Progenitor cell of endocrine pancreas (in vitro differentiated cells): ENCODE data around the gene SAMD11. TPM values are rescaled to one million over a fixed set of nuclear protein-coding genes. Genes with fewer than 3 reads are reported as not detected.

ENCODE experiments used
- DNase-seq: peaks from one replicate; pipeline ENCODE4 v3.0.0; 2021; ENCODE audit warnings: low spot score; ENCODE audit not compliant: unreplicated experiment
- H3K27ac Mint-ChIP-seq: 2 replicates; pipeline ENCODE4 v1.8.0; 2021; ENCODE audit warnings: mild to moderate bottlenecking, moderate library complexity, mixed read lengths
- H3K27me3 Mint-ChIP-seq: 2 replicates; pipeline ENCODE4 v1.8.0; 2021; ENCODE audit warnings: mixed read lengths
- H3K36me3 Mint-ChIP-seq: 2 replicates; pipeline ENCODE4 v1.8.0; 2022; ENCODE audit warnings: mixed read lengths; ENCODE audit not compliant: insufficient read depth
- H3K4me1 Mint-ChIP-seq: 2 replicates; pipeline ENCODE4 v1.8.0; 2021; ENCODE audit warnings: low read depth, mixed read lengths
- H3K4me3 Mint-ChIP-seq: 2 replicates; pipeline ENCODE4 v1.8.0; 2021; ENCODE audit warnings: low read depth, mild to moderate bottlenecking, moderate library complexity, mixed read lengths
- H3K9me3 Mint-ChIP-seq: 2 replicates; pipeline ENCODE4 v1.8.0; 2021; ENCODE audit warnings: low read depth, mixed read lengths
- CTCF ChIP-seq: fragments of 200-600 bp; sonication (generic); IDR thresholded peaks from one replicate; pipeline ENCODE4 v1.5.0; 2021; ENCODE audit warnings: antibody characterized with exemption, mild to moderate bottlenecking; ENCODE audit not compliant: unreplicated experiment
- total RNA-seq: library from RNA; stranded (reverse); gene quantifications from 2 replicates; pipeline ENCODE4 v1.2.1, GENCODE V29; 2021

Gene SAMD11
- total RNA-seq, 1 donor from 2014 or later: 42.9 TPM

- peak; percentile 88 for DNase-seq
- Mint-ChIP-seq H3K27ac (no peak overlapping the region), H3K4me1 (peaks cover 5% of the 10 kb centered on the region), H3K36me3 (no peaks in the 10 kb centered on the region), H3K4me3 (peak overlapping the region; percentile 72), H3K27me3 (peaks cover 38% of the 10 kb centered on the region), H3K9me3 (no peaks in the 10 kb centered on the region)
- peak; percentile 92 for TF ChIP-seq CTCF
These were observed 19.3 kb upstream of the SAMD11 start for GRCh38 chr1:904310-904950.

GRCh38 chr1:905071-905749 lies 18.5 kb upstream of the SAMD11 start:
- no peaks in the 10 kb centered on the region for H3K9me3 Mint-ChIP-seq
- peaks cover 5% of the 10 kb centered on the region for H3K4me1 Mint-ChIP-seq
- peaks cover 33% of the 10 kb centered on the region for H3K27me3 Mint-ChIP-seq
- peak; percentile 23 for DNase-seq
- no peak for TF ChIP-seq CTCF
- no peaks in the 10 kb centered on the region for H3K36me3 Mint-ChIP-seq
- peak overlapping the region; percentile 81 for H3K4me3 Mint-ChIP-seq
- peak overlapping the region; percentile 84 for H3K27ac Mint-ChIP-seq

- H3K9me3 Mint-ChIP-seq: no peaks in the 10 kb centered on the region
- no peak for TF ChIP-seq CTCF
- peak; percentile 8 for DNase-seq
- H3K27me3 Mint-ChIP-seq: peaks cover 28% of the 10 kb centered on the region
- peak overlapping the region; percentile 81 for H3K4me3 Mint-ChIP-seq
- peaks cover under 1% of the 10 kb centered on the region for H3K36me3 Mint-ChIP-seq
- H3K27ac Mint-ChIP-seq: peak overlapping the region; percentile 84
- H3K4me1 Mint-ChIP-seq: peaks cover 7% of the 10 kb centered on the region
These were observed 17.7 kb upstream of the SAMD11 start for GRCh38 chr1:905811-906599.

GRCh38 chr1:906600-907420 lies 16.9 kb upstream of the SAMD11 start:
- H3K36me3 Mint-ChIP-seq: peaks cover 2% of the 10 kb centered on the region
- no peak overlapping the region for H3K27ac Mint-ChIP-seq
- DNase-seq: peak; percentile 6
- H3K4me1 Mint-ChIP-seq: peaks cover 12% of the 10 kb centered on the region
- peak overlapping the region; percentile 21 for H3K4me3 Mint-ChIP-seq
- H3K9me3 Mint-ChIP-seq: no peaks in the 10 kb centered on the region
- H3K27me3 Mint-ChIP-seq: peaks cover 25% of the 10 kb centered on the region
- no peak for TF ChIP-seq CTCF
